Nephron (organoid): Measurements from ENCODE around the gene SEC22A.

Experiments
- H3K27ac Mint-ChIP-seq, 3 experiments: 2 replicates each; pipeline ENCODE4 v1.8.0; 2020; ENCODE audit warnings: mixed read lengths in 3 of 3, mild to moderate bottlenecking in 2 of 3, moderate library complexity in 1 of 3
- H3K27me3 Mint-ChIP-seq: 2 replicates; pipeline ENCODE4 v1.8.0; 2021; ENCODE audit warnings: low read depth, mild to moderate bottlenecking, moderate library complexity, mixed read lengths
- H3K36me3 Mint-ChIP-seq: 2 replicates; pipeline ENCODE4 v1.8.0; 2020; ENCODE audit warnings: low read depth, mixed read lengths
- H3K4me1 Mint-ChIP-seq: 2 replicates; pipeline ENCODE4 v1.8.0; 2020; ENCODE audit warnings: mixed read lengths
- H3K4me3 Mint-ChIP-seq, 3 experiments: 2 replicates each; pipeline ENCODE4 v1.8.0; 2020; ENCODE audit warnings: mild to moderate bottlenecking in 3 of 3, mixed read lengths in 3 of 3, moderate library complexity in 2 of 3
- H3K9me3 Mint-ChIP-seq: 2 replicates; pipeline ENCODE4 v1.8.0; 2020; ENCODE audit warnings: mixed read lengths
- TF ChIP-seq, protein P1 (sequence below), 3 experiments: fragments of 200-600 bp; sonication (generic); IDR thresholded peaks; one replicate each; pipeline ENCODE4 v1.5.0; 2021; ENCODE audit warnings: antibody characterized with exemption in 3 of 3; ENCODE audit not compliant: unreplicated experiment in 3 of 3

Gene SEC22A

GRCh38 chr3:123279121-123279520, 77.4 kb downstream of the SEC22A start:
- Mint-ChIP-seq H3K9me3 (no peaks in the 10 kb centered on the region), H3K27ac (no peak overlapping the region), H3K27me3 (no peaks in the 10 kb centered on the region), H3K4me3 (no peak overlapping the region), H3K36me3 (no peaks in the 10 kb centered on the region), H3K4me1 (no peaks in the 10 kb centered on the region)
- TF ChIP-seq, protein P1, sequence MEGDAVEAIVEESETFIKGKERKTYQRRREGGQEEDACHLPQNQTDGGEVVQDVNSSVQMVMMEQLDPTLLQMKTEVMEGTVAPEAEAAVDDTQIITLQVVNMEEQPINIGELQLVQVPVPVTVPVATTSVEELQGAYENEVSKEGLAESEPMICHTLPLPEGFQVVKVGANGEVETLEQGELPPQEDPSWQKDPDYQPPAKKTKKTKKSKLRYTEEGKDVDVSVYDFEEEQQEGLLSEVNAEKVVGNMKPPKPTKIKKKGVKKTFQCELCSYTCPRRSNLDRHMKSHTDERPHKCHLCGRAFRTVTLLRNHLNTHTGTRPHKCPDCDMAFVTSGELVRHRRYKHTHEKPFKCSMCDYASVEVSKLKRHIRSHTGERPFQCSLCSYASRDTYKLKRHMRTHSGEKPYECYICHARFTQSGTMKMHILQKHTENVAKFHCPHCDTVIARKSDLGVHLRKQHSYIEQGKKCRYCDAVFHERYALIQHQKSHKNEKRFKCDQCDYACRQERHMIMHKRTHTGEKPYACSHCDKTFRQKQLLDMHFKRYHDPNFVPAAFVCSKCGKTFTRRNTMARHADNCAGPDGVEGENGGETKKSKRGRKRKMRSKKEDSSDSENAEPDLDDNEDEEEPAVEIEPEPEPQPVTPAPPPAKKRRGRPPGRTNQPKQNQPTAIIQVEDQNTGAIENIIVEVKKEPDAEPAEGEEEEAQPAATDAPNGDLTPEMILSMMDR (IDR thresholded peaks at IDR 0.05; ENCODE audit: unreplicated experiment in 3 of 3): no peak

- no peaks in the 10 kb centered on the region for H3K4me1 Mint-ChIP-seq
- H3K4me3 Mint-ChIP-seq: no peak overlapping the region
- H3K27me3 Mint-ChIP-seq: no peaks in the 10 kb centered on the region
- H3K9me3 Mint-ChIP-seq: no peaks in the 10 kb centered on the region
- H3K27ac Mint-ChIP-seq: no peak overlapping the region
- TF ChIP-seq, protein P1 (IDR thresholded peaks at IDR 0.05; ENCODE audit: unreplicated experiment in 3 of 3): no peak
- no peaks in the 10 kb centered on the region for H3K36me3 Mint-ChIP-seq
Observed at GRCh38 chr3:123281406-123281805, 79.7 kb downstream of the SEC22A start.

DNA sequence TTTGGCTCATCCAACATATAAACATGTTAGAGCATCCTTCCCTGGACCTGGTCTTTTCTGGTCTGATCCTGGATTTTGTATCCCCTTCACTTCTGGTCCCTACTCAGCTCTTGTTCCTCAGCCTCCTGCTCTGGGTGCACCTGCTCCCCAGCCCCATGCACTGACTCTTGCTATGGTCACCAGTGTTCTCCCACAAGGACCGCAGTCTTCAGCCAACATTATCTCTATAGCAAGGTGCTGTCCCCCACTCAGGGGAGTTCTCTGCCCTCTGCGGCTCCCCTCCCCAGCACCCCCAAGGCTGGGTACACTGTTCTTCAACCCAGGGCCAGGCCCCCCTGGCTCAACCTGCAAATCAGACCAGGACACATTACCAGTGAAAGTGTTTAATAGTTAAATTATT, 80.2 kb downstream of the SEC22A start:
- H3K27ac Mint-ChIP-seq: no peak overlapping the region
- H3K27me3 Mint-ChIP-seq: no peaks in the 10 kb centered on the region
- TF ChIP-seq, protein P1 (IDR thresholded peaks at IDR 0.05; ENCODE audit: unreplicated experiment in 3 of 3): no peak
- no peaks in the 10 kb centered on the region for H3K4me1 Mint-ChIP-seq
- no peaks in the 10 kb centered on the region for H3K9me3 Mint-ChIP-seq
- peaks cover 2% of the 10 kb centered on the region for H3K36me3 Mint-ChIP-seq
- no peak overlapping the region for H3K4me3 Mint-ChIP-seq

- H3K4me1 Mint-ChIP-seq: no peaks in the 10 kb centered on the region
- H3K27ac Mint-ChIP-seq: no peak overlapping the region
- H3K9me3 Mint-ChIP-seq: no peaks in the 10 kb centered on the region
- H3K36me3 Mint-ChIP-seq: peaks cover 4% of the 10 kb centered on the region
- H3K4me3 Mint-ChIP-seq: no peak overlapping the region
- TF ChIP-seq, protein P1 (IDR thresholded peaks at IDR 0.05; ENCODE audit: unreplicated experiment in 3 of 3): no peak
- H3K27me3 Mint-ChIP-seq: peaks cover 3% of the 10 kb centered on the region
Observed at GRCh38 chr3:123282461-123282860, 80.7 kb downstream of the SEC22A start.

- TF ChIP-seq, protein P1 (IDR thresholded peaks at IDR 0.05; ENCODE audit: unreplicated experiment in 3 of 3): no peak
- no peaks in the 10 kb centered on the region for H3K4me1 Mint-ChIP-seq
- no peaks in the 10 kb centered on the region for H3K9me3 Mint-ChIP-seq
- H3K27ac Mint-ChIP-seq: no peak overlapping the region
- peaks cover 4% of the 10 kb centered on the region for H3K36me3 Mint-ChIP-seq
- H3K27me3 Mint-ChIP-seq: peaks cover 3% of the 10 kb centered on the region
- no peak overlapping the region for H3K4me3 Mint-ChIP-seq
Observed at GRCh38 chr3:123283074-123283473, 81.3 kb downstream of the SEC22A start.

DNA sequence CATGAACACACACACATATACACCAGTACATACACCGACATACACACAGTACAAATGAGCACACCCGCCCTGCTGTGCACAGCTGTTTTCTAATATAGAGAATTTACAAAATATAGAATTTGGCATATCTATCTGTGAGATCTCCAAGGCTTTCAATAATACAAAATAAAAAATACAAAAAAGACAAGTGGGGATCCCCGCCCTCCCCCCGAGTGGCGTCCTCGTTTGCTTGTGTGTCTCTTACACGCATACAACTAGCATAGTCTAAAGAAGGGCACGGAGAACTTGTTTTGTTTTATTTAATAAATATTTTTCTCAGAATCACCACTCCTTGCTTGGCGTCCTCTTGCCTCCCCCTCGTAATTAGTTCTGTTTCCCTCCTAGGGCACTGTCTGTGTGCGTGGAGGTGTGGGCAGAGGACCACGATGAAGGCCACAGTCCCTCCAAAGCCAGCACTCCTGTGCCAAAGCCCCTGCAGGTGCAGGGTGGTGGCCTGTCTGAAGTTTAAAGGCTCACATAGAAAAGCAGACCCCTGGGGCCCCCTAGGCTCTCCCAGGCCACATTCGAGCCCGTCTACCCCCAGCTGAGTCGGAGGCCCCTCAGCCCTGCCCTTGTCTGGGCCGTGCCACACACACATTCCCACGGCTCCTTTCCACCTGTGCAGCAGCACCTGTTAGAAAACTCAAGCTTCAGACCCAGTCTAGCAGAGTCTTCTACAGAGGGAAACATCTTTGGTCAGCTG, 82.1 kb downstream of the SEC22A start:
- Mint-ChIP-seq H3K36me3 (peaks cover 4% of the 10 kb centered on the region), H3K27me3 (peaks cover 3% of the 10 kb centered on the region), H3K4me1 (no peaks in the 10 kb centered on the region), H3K27ac (no peak overlapping the region), H3K4me3 (no peak overlapping the region), H3K9me3 (no peaks in the 10 kb centered on the region)
- TF ChIP-seq, protein P1 (IDR thresholded peaks at IDR 0.05; ENCODE audit: unreplicated experiment in 3 of 3): no peak
